Effector CD8-positive, alpha-beta T cell (primary cell): ENCODE data around the gene DHX32.

Experiments used
- DNase-seq: peaks from one replicate; lab custom pipeline; 2025; lab: John Stamatoyannopoulos, UW

The DHX32 gene

GRCh38 chr10:125849448-125849847 lies 31.6 kb downstream of the DHX32 start:
- DNase-seq, result no peak

DNA sequence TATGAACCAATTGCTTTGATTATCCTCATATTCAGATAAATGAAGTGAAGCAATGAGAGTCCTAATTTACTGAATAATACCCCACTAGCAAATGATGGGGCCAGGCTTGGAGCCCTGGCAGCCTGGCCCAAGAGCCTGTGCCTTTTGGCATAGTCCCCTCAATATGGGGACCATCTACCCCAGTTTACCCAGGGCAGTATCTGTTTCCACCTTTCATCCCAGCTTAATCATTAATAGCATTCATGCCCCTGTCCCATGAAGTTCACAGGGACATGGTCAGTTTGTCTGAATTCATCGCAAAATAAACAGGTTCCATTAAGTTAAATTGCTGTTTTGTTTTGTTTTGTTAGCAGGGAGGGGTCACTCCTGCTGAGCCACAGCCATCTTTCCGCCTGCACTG lies 32.2 kb downstream of the DHX32 start:
- no peak for DNase-seq

DNA sequence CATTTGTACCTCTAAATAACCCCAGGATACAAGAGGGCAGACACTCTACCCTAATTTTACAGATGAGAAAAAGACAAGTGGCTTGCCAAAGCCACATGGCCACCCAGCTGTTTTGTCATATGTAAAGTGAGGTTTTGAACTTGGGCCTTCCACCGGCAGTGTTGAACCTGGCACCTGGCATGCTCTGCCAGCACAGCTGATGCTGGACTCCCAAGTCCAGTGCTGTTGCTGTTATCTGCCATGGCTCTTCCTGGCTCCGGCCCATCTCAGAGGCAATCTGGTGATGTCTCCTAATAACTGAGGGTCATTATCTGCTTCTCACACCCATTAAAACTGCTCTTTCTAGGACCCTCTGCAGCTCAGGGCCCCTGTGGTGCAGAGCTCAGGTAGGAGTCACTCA lies 32.7 kb downstream of the DHX32 start:
- no peak for DNase-seq

DNA sequence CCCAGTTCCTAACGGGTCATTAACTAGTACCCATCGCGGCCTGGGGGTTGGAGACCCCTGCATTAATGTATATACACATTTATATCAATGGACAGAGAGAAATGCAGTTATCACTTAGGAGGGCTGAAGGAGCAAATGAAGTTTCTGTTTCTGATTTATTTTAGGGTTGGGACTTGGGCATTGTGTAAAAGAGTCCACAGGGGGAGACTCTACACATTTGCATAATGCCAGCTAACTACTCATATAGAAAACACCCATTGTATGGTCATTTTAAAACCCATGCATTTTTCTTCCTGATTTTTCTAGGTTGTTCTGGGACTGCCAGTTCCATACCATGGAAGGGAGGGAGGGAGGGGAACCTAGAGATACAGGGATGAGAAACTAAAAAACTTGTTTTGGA lies 34.2 kb downstream of the DHX32 start:
- no peak for DNase-seq

DNA sequence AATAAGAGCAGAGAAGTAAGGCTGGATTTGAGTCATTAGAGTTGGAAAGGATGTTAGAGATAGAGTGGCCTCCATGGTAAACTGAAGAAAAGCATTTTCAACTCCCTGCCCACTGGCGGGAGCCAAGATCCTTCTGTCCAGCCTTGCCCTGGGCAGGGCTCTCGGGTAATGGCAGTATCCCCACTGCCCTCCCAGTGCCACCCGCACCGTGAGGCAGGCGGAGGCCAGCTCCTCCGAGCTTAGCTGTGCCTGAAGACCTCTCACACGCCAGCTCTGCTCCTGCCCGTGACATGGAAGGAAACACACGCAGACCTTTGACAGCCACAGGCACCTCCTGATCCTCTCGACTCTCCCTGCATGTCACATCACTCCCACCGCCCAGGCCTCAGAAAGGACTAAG lies 35.5 kb downstream of the DHX32 start:
- no peak for DNase-seq

- no peak for DNase-seq
Measured at GRCh38 chr10:125844751-125845221, 36.3 kb downstream of the DHX32 start.

DNA sequence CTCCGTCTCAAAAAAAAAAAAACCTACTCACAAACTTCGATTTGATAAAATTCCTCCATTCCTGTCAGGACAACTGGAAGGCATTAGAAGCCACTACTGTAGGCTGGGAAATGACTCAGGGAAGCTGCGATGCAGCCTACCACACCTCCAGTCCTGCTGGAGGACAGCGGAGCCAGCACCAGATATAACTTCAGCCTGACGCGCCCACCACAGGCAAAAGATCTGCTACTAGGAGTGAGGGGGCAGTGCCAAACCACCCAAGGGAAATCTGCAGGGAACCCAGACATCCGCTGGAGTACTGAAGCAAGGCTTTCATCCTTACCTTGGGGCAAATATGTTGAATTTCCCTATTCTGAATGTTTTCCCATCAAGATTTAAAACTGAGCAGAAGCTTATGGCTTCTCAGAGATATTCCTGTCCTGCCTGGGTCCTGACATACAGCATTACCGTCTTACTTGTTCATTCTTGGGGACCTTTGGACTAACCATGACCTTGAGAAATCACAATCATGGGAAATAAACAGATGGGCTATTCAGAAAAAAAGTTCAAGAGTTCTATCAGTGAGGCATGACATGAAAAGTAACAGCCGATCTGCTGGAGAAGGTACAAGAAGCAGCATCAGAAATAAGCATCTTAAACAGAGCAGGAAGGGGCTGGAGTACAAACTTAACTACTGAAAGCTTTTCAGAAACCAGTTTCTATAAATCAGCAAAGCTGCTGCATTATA lies 37.3 kb downstream of the DHX32 start:
- no peak for DNase-seq

DNA sequence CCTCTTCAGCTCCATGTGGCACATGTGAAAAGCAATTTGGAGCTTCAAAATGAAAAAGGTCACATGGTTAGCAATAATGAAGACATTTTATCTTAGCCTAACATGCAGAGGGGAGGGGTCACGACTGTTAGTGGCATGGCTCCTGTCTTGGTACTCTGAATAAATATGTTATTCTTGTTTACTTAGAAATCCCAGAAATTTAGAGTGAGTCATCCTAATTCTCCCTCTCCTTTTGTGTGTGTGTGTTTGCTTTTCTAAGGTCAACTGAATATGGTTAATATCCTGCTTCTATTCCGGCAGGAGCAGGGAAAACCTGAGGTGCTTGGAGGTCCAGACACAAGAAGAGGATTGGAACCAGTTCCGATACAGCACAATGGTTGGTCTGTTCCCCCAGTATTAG lies 40.1 kb downstream of the DHX32 start:
- no peak for DNase-seq

DNA sequence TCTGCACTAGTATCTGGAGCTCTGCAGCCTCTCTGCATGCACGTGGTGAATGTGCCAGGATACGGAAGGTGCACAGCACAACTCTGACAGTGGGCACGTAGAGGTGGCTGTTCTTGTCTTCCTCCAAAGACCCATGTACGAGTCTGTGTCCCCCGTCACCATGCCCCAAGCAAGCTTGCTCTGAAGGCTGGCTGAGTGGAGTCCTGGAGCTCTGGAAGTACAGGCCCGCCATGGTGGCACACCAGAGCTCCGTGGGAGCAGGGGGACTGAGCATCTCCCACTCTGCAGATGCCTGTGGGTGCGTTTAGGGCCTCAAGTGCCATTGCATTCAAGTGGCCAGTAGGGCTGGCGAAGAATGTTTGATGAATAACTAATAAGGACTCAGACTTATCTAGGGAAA lies 40.7 kb downstream of the DHX32 start:
- DNase-seq, result no peak

GRCh38 chr10:125838802-125839575 lies 42.1 kb downstream of the DHX32 start:
- no peak for DNase-seq

GRCh38 chr10:125836746-125837145 lies 44.3 kb downstream of the DHX32 start:
- no peak for DNase-seq

- no peak for DNase-seq
Measured at GRCh38 chr10:125828311-125828710, 52.8 kb downstream of the DHX32 start.

- DNase-seq, result no peak
Measured at GRCh38 chr10:125827133-125827532, 54.0 kb downstream of the DHX32 start.

DNA sequence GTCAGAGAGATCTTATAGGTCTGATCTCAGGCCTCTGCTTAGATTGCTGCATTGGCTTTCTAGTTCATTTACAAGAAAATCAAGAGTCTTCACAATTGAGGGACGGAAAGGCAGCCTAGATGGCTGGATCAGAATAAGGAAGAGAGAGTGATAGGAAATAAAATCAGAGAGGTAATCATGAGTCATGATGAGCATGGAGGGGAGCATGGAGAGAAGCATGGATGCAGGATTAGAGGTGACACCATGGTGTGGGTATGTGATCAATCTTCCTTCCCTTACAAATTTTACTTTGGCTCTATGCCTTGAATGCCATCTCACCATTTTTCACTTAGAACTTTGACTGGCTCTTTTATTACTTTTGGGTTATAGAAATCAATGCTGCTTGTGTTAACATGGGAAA lies 56.4 kb downstream of the DHX32 start:
- no peak for DNase-seq

DNA sequence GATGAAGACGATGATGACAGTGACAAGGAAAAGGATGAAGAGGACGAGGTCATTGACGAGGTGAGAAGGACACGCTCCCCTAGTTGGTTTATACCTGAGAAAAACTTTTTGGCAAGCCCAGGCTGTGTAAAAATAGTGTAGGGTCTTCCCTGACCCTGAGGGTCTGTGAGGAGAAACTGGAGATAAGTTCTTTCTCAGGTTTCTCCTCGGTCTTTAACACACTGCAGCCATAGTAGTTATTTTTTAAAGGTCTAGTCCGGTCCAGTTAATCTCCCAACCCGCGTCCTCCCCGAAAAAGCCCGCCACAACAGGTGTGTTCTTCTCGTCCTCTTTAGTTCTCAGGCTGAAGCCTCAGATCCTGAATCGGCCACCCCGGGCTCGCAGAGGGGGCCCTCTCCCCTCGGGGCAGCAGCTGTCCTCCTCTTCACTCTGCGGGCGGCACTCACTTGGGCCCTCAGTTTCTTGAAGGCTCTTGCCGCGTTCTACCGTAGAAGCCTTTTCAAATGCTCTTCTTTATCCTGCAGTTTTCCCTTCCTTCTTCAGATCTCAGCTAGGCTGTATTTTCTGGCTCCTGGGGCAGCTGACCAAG lies 57.3 kb downstream of the DHX32 start:
- no peak for DNase-seq

DNA sequence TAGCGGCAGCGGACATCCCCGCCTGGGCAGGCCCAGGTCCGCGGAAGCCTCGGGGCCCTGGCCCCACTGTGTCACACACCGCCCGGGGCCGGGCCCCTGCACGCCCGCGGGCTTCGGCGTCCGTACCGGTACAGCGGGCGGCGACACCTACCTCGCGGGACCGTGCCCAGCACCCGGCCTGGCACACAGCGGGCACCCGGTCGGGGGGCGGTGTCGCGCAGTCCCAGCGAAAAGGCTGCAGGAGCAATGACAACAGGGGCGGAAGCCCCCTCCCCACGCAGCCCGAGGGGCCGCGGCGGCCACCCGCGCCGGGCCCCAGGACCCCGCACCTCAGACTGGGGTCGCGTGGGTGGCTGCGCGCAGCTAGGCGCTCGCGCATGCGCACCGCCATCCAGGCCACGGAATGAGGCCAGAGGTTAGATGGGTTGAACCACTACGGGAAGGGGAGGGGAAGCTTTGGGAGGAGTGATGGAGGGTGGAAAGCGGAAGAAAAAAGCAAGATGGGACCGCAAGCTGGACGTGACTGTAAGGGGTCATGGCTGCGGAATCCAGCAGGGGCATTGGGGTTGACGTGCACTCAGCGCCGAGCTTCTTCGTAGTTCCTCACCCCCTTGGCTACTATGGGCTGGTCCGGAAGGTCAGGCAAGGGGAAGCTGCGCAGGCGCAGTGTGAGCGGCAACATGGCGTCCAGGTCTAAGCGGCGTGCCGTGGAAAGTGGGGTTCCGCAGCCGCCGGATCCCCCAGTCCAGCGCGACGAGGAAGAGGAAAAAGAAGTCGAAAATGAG lies 58.0 kb downstream of the DHX32 start, which contains the start of the genes BCCIP and UROS:
Gene BCCIP, plus strand, starts transcription at position 669 of the 785 bp plus-strand sequence. Its CDS starts 12 bp downstream, at position 681.
Gene UROS, minus strand, starts transcription at position 381 of the 785 bp plus-strand sequence. CDS start 6,759 bp downstream, outside the sequence.
- DNase-seq, result peak; percentile 88

- DNase-seq, result no peak
Measured at GRCh38 chr10:125820701-125821100, 60.4 kb downstream of the DHX32 start.

- DNase-seq, result no peak
Measured at GRCh38 chr10:125817337-125817946, 63.6 kb downstream of the DHX32 start.

GRCh38 chr10:125816548-125816947 lies 64.5 kb downstream of the DHX32 start:
- no peak for DNase-seq

GRCh38 chr10:125815764-125816163 lies 65.3 kb downstream of the DHX32 start:
- DNase-seq, result no peak

- no peak for DNase-seq
Measured at GRCh38 chr10:125812128-125812750, 68.9 kb downstream of the DHX32 start.
